ENCODE measurements around the gene KCNG3.
A peak's percentile ranks its signal among the peaks of the same experiment; 100 is the strongest.

The KCNG3 gene

GRCh38 chr2:42493468-42494354 lies at the start of gene KCNG3:
Gene KCNG3, minus strand, starts transcription at chr2:42493982. Its CDS starts 481 bp downstream, at chr2:42493501.
- peak; percentile 80 for ATAC-seq
- peaks cover 15% of the 10 kb centered on the region for H3K4me1 Mint-ChIP-seq
- peak; percentile 65 to 70 for DNase-seq
- H3K9me3 Mint-ChIP-seq, result no peaks in the 10 kb centered on the region
- H3K4me3 Mint-ChIP-seq, result peak within 1 kb of the TSS; percentile 91 to 93
- peaks cover 12% of the 10 kb centered on the region for H3K27me3 Mint-ChIP-seq
- no peak within 1 kb of the TSS for H3K27ac Mint-ChIP-seq

GRCh38 chr2:42542871-42543270 lies 49.1 kb upstream of the KCNG3 start:
- Mint-ChIP-seq H3K9me3 (peaks cover 0 to 5% of the 10 kb centered on the region in 2 donors), H3K27me3 (no peaks in the 10 kb centered on the region), H3K4me1 (peaks cover 9% of the 10 kb centered on the region), H3K4me3 (no peak overlapping the region), H3K27ac (no peak overlapping the region)
- DNase-seq (no peak), ATAC-seq (no peak)

GRCh38 chr2:42537493-42537892 lies 43.7 kb upstream of the KCNG3 start:
- no peak overlapping the region for H3K4me3 Mint-ChIP-seq
- H3K4me1 Mint-ChIP-seq, result no peaks in the 10 kb centered on the region
- H3K27me3 Mint-ChIP-seq, result no peaks in the 10 kb centered on the region
- H3K27ac Mint-ChIP-seq, result no peak overlapping the region
- ATAC-seq, result no peak
- peaks cover 0 to 5% of the 10 kb centered on the region in 2 donors for H3K9me3 Mint-ChIP-seq
- no peak for DNase-seq

- Mint-ChIP-seq H3K27ac (no peak overlapping the region), H3K27me3 (no peaks in the 10 kb centered on the region), H3K4me3 (no peak overlapping the region), H3K4me1 (no peaks in the 10 kb centered on the region), H3K9me3 (no peaks in the 10 kb centered on the region)
- no peak for DNase-seq
- ATAC-seq, result no peak
Measured at GRCh38 chr2:42532397-42532796, 38.6 kb upstream of the KCNG3 start.

- ATAC-seq, result no peak
- peak overlapping the region in 1 of 2 donors; percentile 60 for H3K4me3 Mint-ChIP-seq
Measured at GRCh38 chr2:42523341-42523740, 29.6 kb upstream of the KCNG3 start.

GRCh38 chr2:42522035-42522434 lies 28.3 kb upstream of the KCNG3 start:
- Mint-ChIP-seq H3K27ac (peak overlapping the region in 1 of 2 donors; percentile 5), H3K4me3 (no peak overlapping the region), H3K9me3 (no peaks in the 10 kb centered on the region), H3K4me1 (peaks cover 7% of the 10 kb centered on the region), H3K27me3 (no peaks in the 10 kb centered on the region)
- ATAC-seq (no peak), DNase-seq (no peak)

More at GRCh38 chr2:42523341-42523740, 29.6 kb upstream of the KCNG3 start:
- H3K4me1 Mint-ChIP-seq, result peaks cover 7% of the 10 kb centered on the region
- H3K27ac Mint-ChIP-seq, result no peak overlapping the region
- no peaks in the 10 kb centered on the region for H3K27me3 Mint-ChIP-seq
- no peak for DNase-seq
- no peaks in the 10 kb centered on the region for H3K9me3 Mint-ChIP-seq

- no peaks in the 10 kb centered on the region for H3K27me3 Mint-ChIP-seq
- no peak overlapping the region for H3K4me3 Mint-ChIP-seq
Measured at GRCh38 chr2:42519624-42520023, 25.8 kb upstream of the KCNG3 start.

GRCh38 chr2:42516418-42516901 lies 22.7 kb upstream of the KCNG3 start:
- Mint-ChIP-seq H3K4me3 (no peak overlapping the region), H3K27ac (no peak overlapping the region), H3K27me3 (no peaks in the 10 kb centered on the region), H3K9me3 (no peaks in the 10 kb centered on the region), H3K4me1 (peaks cover 6% of the 10 kb centered on the region)
- DNase-seq, result no peak
- no peak for ATAC-seq

More at GRCh38 chr2:42519624-42520023, 25.8 kb upstream of the KCNG3 start:
- Mint-ChIP-seq H3K4me1 (peaks cover 7% of the 10 kb centered on the region), H3K9me3 (no peaks in the 10 kb centered on the region), H3K27ac (no peak overlapping the region)
- no peak for ATAC-seq
- DNase-seq, result no peak

GRCh38 chr2:42513252-42513918 lies 19.6 kb upstream of the KCNG3 start:
- Mint-ChIP-seq H3K4me3 (no peak overlapping the region), H3K27me3 (no peaks in the 10 kb centered on the region), H3K27ac (no peak overlapping the region), H3K4me1 (peaks cover 17% of the 10 kb centered on the region), H3K9me3 (no peaks in the 10 kb centered on the region)
- no peak for ATAC-seq
- no peak for DNase-seq

- Mint-ChIP-seq H3K4me1 (peaks cover 17% of the 10 kb centered on the region), H3K9me3 (no peaks in the 10 kb centered on the region), H3K27me3 (no peaks in the 10 kb centered on the region), H3K4me3 (peak overlapping the region in 1 of 2 donors; percentile 1), H3K27ac (peak overlapping the region in 1 of 2 donors; percentile 55)
- ATAC-seq (peak; percentile 50), DNase-seq (no peak)
Measured at GRCh38 chr2:42510608-42511243, 16.9 kb upstream of the KCNG3 start.

- Mint-ChIP-seq H3K4me1 (peaks cover 22% of the 10 kb centered on the region), H3K27me3 (no peaks in the 10 kb centered on the region), H3K9me3 (no peaks in the 10 kb centered on the region), H3K27ac (peak overlapping the region in 1 of 2 donors; percentile 55), H3K4me3 (peak overlapping the region in 1 of 2 donors; percentile 1)
- ATAC-seq (no peak), DNase-seq (no peak)
Measured at GRCh38 chr2:42510191-42510590, 16.4 kb upstream of the KCNG3 start.

- H3K4me3 Mint-ChIP-seq, result no peak overlapping the region
- ATAC-seq (no peak), DNase-seq (no peak)
- H3K9me3 Mint-ChIP-seq, result no peaks in the 10 kb centered on the region
- H3K27me3 Mint-ChIP-seq, result no peaks in the 10 kb centered on the region
- no peak overlapping the region for H3K27ac Mint-ChIP-seq
- peaks cover 9% of the 10 kb centered on the region for H3K4me1 Mint-ChIP-seq
Measured at GRCh38 chr2:42504364-42505230, 10.8 kb upstream of the KCNG3 start.

GRCh38 chr2:42503291-42503690 lies 9.5 kb upstream of the KCNG3 start:
- no peak overlapping the region for H3K4me3 Mint-ChIP-seq
- DNase-seq (no peak), ATAC-seq (no peak)
- H3K27me3 Mint-ChIP-seq, result no peaks in the 10 kb centered on the region
- no peak overlapping the region for H3K27ac Mint-ChIP-seq
- H3K9me3 Mint-ChIP-seq, result no peaks in the 10 kb centered on the region
- H3K4me1 Mint-ChIP-seq, result peaks cover 9% of the 10 kb centered on the region

- Mint-ChIP-seq H3K4me1 (peaks cover 15% of the 10 kb centered on the region), H3K9me3 (no peaks in the 10 kb centered on the region), H3K27me3 (no peaks in the 10 kb centered on the region), H3K27ac (no peak overlapping the region), H3K4me3 (no peak overlapping the region)
- ATAC-seq, result no peak
- no peak for DNase-seq
Measured at GRCh38 chr2:42498497-42498896, 4.7 kb upstream of the KCNG3 start.

GRCh38 chr2:42495611-42496010 lies 1.8 kb upstream of the KCNG3 start:
- ATAC-seq, result no peak
- no peak for DNase-seq
- no peak overlapping the region for H3K27ac Mint-ChIP-seq
- H3K4me1 Mint-ChIP-seq, result peaks cover 15% of the 10 kb centered on the region
- H3K4me3 Mint-ChIP-seq, result no peak overlapping the region
- H3K9me3 Mint-ChIP-seq, result no peaks in the 10 kb centered on the region
- peaks cover 12% of the 10 kb centered on the region for H3K27me3 Mint-ChIP-seq
